ENCODE measurements around the gene LRRTM1.

DNA sequence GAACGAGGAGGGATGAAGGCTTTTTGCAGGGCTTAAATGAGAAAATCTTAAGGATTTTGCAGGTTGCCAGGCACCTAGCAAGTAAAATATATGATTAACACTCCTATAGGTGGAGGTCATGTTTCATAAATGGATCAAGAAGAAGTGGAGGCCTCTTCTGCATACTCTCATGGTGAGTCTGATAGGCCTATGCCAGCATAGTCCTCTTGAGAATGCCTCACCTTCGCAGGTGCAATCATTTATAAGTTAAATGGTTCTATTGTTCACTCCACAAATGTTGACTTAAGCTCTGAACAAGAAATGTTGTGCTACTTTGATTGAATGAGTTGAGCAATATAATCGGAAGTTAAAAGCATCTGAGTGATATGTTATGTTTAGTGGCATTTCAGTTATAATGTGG, 12.1 kb downstream of the LRRTM1 start:
- TF ChIP-seq, protein P1, sequence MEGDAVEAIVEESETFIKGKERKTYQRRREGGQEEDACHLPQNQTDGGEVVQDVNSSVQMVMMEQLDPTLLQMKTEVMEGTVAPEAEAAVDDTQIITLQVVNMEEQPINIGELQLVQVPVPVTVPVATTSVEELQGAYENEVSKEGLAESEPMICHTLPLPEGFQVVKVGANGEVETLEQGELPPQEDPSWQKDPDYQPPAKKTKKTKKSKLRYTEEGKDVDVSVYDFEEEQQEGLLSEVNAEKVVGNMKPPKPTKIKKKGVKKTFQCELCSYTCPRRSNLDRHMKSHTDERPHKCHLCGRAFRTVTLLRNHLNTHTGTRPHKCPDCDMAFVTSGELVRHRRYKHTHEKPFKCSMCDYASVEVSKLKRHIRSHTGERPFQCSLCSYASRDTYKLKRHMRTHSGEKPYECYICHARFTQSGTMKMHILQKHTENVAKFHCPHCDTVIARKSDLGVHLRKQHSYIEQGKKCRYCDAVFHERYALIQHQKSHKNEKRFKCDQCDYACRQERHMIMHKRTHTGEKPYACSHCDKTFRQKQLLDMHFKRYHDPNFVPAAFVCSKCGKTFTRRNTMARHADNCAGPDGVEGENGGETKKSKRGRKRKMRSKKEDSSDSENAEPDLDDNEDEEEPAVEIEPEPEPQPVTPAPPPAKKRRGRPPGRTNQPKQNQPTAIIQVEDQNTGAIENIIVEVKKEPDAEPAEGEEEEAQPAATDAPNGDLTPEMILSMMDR (IDR thresholded peaks at IDR 0.05; ENCODE audit: borderline replicate concordance, extremely low read depth, low read length, poor library complexity, severe bottlenecking): no peak
- no peak for TF ChIP-seq EZH2 (IDR thresholded peaks at IDR 0.05; ENCODE audit: borderline replicate concordance, low read depth, low read length, severe bottlenecking)

Measured in DND-41 (cell line).